Measurements from ENCODE around the gene FAF1. TPM values are rescaled to one million over a fixed set of nuclear protein-coding genes. Genes with fewer than 3 reads are reported as not detected.

Gene FAF1
- polyA plus RNA-seq, 1 of the 3 experiments (the other 2 are of a cell fraction), result 8.7 TPM

DNA sequence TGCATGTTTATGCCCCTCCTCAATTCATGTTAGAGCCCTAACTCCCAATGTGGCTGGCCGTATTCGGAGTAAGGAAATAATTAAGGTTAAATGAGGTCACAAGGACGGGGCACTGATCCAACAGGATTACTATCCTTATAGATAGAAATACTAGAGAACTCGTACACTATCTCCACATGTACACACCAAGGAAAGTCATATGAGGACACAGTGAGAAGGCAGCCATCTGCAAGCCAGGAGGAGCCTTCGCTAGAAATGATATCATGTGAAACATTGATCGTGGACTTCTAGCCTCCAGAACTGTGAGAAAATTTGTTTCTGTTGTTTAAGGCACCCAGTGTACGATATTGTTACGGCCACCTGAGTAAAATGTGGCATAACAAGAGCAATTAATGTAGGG, 79.7 kb downstream of the FAF1 start:
- CTCF ChIA-PET, result no interaction called here
- Histone ChIP-seq H2AFZ (ENCODE audit: low read depth) (no peak overlapping the region), H3K27me3 (ENCODE audit: insufficient read depth) (no peaks in the 10 kb centered on the region), H4K20me1 (ENCODE audit: insufficient read depth) (no peaks in the 10 kb centered on the region), H3K79me2 (ENCODE audit: insufficient read depth) (peaks cover 43% of the 10 kb centered on the region), H3K36me3 (replicated peaks in 1 of 2; ENCODE audit: control insufficient read depth in 1 of 2, insufficient read depth in 2 of 2, low read length in 1 of 2) (no peaks in the 10 kb centered on the region), H3K9ac (no peak overlapping the region), H3K9me3 (no peaks in the 10 kb centered on the region), H3K4me2 (no peak overlapping the region), H3K4me1 (ENCODE audit: control insufficient read depth in 1 of 2, insufficient read depth in 2 of 2, low read depth in 1 of 2, low read length in 1 of 2) (no peaks in the 10 kb centered on the region), H3F3A (replicated peaks; ENCODE audit: insufficient read depth) (no peaks in the 10 kb centered on the region), H3K27ac (ENCODE audit: low read depth in 2 of 2, low read length in 1 of 2) (no peak overlapping the region), H3K4me3 (ENCODE audit: low read depth in 2 of 2, low read length in 1 of 2) (no peak overlapping the region), H3K9me2 (no peaks in the 10 kb centered on the region)
- no peak for DNase-seq
- POLR2A ChIA-PET, result no interaction called here
- TF ChIP-seq, protein P1, sequence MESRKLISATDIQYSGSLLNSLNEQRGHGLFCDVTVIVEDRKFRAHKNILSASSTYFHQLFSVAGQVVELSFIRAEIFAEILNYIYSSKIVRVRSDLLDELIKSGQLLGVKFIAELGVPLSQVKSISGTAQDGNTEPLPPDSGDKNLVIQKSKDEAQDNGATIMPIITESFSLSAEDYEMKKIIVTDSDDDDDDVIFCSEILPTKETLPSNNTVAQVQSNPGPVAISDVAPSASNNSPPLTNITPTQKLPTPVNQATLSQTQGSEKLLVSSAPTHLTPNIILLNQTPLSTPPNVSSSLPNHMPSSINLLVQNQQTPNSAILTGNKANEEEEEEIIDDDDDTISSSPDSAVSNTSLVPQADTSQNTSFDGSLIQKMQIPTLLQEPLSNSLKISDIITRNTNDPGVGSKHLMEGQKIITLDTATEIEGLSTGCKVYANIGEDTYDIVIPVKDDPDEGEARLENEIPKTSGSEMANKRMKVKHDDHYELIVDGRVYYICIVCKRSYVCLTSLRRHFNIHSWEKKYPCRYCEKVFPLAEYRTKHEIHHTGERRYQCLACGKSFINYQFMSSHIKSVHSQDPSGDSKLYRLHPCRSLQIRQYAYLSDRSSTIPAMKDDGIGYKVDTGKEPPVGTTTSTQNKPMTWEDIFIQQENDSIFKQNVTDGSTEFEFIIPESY (IDR thresholded peaks at IDR 0.05; ENCODE audit: borderline replicate concordance, low read depth), result no peak
- no peak for TF ChIP-seq NFIC (IDR thresholded peaks at IDR 0.05; ENCODE audit: borderline replicate concordance)
- TF ChIP-seq, protein P2, sequence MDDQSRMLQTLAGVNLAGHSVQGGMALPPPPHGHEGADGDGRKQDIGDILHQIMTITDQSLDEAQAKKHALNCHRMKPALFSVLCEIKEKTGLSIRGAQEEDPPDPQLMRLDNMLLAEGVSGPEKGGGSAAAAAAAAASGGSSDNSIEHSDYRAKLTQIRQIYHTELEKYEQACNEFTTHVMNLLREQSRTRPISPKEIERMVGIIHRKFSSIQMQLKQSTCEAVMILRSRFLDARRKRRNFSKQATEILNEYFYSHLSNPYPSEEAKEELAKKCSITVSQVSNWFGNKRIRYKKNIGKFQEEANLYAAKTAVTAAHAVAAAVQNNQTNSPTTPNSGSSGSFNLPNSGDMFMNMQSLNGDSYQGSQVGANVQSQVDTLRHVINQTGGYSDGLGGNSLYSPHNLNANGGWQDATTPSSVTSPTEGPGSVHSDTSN (IDR thresholded peaks at IDR 0.05), result no peak
- TF ChIP-seq JUND (IDR thresholded peaks at IDR 0.05), result no peak
- TF ChIP-seq NRF1 (IDR thresholded peaks at IDR 0.05; ENCODE audit: low read depth, low read length), result no peak
- no peak for TF ChIP-seq GATA2 (CRISPR knock-in tag; IDR thresholded peaks at IDR 0.05)
- no peak for TF ChIP-seq RCOR1 (IDR thresholded peaks at IDR 0.05; ENCODE audit: low read length)
- TF ChIP-seq RXRA (IDR thresholded peaks at IDR 0.05; ENCODE audit: borderline replicate concordance, low read depth), result no peak
- TF ChIP-seq FOXM1 (IDR thresholded peaks at IDR 0.05; ENCODE audit: low read depth), result no peak
- TF ChIP-seq MXI1 (IDR thresholded peaks at IDR 0.05; ENCODE audit: low read depth, low read length), result no peak
- TF ChIP-seq, protein P3, sequence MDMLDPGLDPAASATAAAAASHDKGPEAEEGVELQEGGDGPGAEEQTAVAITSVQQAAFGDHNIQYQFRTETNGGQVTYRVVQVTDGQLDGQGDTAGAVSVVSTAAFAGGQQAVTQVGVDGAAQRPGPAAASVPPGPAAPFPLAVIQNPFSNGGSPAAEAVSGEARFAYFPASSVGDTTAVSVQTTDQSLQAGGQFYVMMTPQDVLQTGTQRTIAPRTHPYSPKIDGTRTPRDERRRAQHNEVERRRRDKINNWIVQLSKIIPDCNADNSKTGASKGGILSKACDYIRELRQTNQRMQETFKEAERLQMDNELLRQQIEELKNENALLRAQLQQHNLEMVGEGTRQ (IDR thresholded peaks at IDR 0.05; ENCODE audit: borderline replicate concordance, low read depth, low read length), result no peak
- no peak for TF ChIP-seq TCF12 (IDR thresholded peaks at IDR 0.05)
- TF ChIP-seq, protein P4, sequence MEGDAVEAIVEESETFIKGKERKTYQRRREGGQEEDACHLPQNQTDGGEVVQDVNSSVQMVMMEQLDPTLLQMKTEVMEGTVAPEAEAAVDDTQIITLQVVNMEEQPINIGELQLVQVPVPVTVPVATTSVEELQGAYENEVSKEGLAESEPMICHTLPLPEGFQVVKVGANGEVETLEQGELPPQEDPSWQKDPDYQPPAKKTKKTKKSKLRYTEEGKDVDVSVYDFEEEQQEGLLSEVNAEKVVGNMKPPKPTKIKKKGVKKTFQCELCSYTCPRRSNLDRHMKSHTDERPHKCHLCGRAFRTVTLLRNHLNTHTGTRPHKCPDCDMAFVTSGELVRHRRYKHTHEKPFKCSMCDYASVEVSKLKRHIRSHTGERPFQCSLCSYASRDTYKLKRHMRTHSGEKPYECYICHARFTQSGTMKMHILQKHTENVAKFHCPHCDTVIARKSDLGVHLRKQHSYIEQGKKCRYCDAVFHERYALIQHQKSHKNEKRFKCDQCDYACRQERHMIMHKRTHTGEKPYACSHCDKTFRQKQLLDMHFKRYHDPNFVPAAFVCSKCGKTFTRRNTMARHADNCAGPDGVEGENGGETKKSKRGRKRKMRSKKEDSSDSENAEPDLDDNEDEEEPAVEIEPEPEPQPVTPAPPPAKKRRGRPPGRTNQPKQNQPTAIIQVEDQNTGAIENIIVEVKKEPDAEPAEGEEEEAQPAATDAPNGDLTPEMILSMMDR (IDR thresholded peaks at IDR 0.05), result no peak
- TF ChIP-seq, protein P5, sequence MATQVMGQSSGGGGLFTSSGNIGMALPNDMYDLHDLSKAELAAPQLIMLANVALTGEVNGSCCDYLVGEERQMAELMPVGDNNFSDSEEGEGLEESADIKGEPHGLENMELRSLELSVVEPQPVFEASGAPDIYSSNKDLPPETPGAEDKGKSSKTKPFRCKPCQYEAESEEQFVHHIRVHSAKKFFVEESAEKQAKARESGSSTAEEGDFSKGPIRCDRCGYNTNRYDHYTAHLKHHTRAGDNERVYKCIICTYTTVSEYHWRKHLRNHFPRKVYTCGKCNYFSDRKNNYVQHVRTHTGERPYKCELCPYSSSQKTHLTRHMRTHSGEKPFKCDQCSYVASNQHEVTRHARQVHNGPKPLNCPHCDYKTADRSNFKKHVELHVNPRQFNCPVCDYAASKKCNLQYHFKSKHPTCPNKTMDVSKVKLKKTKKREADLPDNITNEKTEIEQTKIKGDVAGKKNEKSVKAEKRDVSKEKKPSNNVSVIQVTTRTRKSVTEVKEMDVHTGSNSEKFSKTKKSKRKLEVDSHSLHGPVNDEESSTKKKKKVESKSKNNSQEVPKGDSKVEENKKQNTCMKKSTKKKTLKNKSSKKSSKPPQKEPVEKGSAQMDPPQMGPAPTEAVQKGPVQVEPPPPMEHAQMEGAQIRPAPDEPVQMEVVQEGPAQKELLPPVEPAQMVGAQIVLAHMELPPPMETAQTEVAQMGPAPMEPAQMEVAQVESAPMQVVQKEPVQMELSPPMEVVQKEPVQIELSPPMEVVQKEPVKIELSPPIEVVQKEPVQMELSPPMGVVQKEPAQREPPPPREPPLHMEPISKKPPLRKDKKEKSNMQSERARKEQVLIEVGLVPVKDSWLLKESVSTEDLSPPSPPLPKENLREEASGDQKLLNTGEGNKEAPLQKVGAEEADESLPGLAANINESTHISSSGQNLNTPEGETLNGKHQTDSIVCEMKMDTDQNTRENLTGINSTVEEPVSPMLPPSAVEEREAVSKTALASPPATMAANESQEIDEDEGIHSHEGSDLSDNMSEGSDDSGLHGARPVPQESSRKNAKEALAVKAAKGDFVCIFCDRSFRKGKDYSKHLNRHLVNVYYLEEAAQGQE (IDR thresholded peaks at IDR 0.05; ENCODE audit: low read depth, low read length), result no peak
- no peak for TF ChIP-seq TEAD4 (IDR thresholded peaks at IDR 0.05; ENCODE audit: borderline replicate concordance, insufficient read depth)
- TF ChIP-seq YY1 (IDR thresholded peaks at IDR 0.05; ENCODE audit: low read depth), result no peak
- TF ChIP-seq CHD2 (IDR thresholded peaks at IDR 0.05; ENCODE audit: low read length, partially characterized antibody), result no peak
- TF ChIP-seq, protein P6, sequence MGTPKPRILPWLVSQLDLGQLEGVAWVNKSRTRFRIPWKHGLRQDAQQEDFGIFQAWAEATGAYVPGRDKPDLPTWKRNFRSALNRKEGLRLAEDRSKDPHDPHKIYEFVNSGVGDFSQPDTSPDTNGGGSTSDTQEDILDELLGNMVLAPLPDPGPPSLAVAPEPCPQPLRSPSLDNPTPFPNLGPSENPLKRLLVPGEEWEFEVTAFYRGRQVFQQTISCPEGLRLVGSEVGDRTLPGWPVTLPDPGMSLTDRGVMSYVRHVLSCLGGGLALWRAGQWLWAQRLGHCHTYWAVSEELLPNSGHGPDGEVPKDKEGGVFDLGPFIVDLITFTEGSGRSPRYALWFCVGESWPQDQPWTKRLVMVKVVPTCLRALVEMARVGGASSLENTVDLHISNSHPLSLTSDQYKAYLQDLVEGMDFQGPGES (IDR thresholded peaks at IDR 0.05; ENCODE audit: low read depth, low read length), result no peak
- TF ChIP-seq RFX5 (IDR thresholded peaks at IDR 0.05; ENCODE audit: low read length), result no peak
- no peak for TF ChIP-seq POLR2AphosphoS5 (IDR thresholded peaks at IDR 0.05; ENCODE audit: low read depth, low read length)
- 96% methylated on average over 8 of the region's 8 CpGs for WGBS (ENCODE audit: low lambda C conversion rate)
